Spleen (tissue), 7 donors: ENCODE results near the gene DAPK1.
A peak's percentile ranks its signal among the peaks of the same experiment; 100 is the strongest.

ENCODE experiments used
- POLR2A ChIP-seq, 3 donors: fragments of 450-650 bp; IDR thresholded peaks; one replicate each; pipeline ENCODE4 v1.5.1; 2017; ENCODE audit warnings: antibody characterized with exemption in 3 of 3, mild to moderate bottlenecking in 1 of 3
- TF ChIP-seq, protein P1 (sequence below), 11 experiments: fragments of 200-600 bp in 7 of 11; fragments of 450-650 bp in 4 of 11; sonication (generic) in 4 of 11; IDR thresholded peaks in 8 of 11; conservative IDR thresholded peaks in 3 of 11; 1 replicate in 7 of 11; 2 replicates in 4 of 11; pipeline versions ENCODE4 v1.4.0 to v1.8.0; 2016 to 2021; ENCODE audit warnings: antibody characterized with exemption in 11 of 11, inconsistent platforms in 4 of 11, mild to moderate bottlenecking in 1 of 11
- donor health status: DM: no; HTN: no; CAD: no; lungs with moderate emphysema.
- donor health status: DM: no; HTN: no; CAD: no.
- donor health status: DM: no; HTN: no; CAD: no.

DNA sequence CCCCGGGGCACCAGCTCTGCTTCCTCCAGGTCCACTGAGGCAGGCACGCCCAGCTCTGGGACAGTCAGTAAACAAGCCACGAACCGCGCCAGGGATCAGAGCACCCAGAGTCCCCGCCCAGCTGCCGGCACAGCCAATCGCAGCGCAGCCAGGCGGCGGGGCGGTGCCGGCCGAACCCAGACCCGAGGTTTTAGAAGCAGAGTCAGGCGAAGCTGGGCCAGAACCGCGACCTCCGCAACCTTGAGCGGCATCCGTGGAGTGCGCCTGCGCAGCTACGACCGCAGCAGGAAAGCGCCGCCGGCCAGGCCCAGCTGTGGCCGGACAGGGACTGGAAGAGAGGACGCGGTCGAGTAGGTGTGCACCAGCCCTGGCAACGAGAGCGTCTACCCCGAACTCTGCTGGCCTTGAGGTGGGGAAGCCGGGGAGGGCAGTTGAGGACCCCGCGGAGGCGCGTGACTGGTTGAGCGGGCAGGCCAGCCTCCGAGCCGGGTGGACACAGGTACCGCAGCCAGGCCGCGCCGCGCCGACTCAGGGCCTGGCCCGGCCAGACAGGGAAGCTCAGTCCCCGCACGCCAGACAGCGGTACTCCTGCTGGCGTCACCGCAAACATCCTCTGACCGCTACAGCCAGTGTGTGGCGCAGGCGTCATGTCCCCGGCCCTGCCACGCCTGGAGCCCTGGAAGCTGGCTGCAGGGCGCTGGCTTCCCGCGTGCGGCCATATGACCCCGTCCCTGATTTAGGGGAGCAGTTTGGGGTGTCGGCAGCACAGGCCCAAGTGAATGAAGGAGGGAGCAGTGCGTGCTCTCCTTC, 228.4 kb downstream of the DAPK1 start, which contains the start of gene CTSL:
- TF ChIP-seq, protein P1, sequence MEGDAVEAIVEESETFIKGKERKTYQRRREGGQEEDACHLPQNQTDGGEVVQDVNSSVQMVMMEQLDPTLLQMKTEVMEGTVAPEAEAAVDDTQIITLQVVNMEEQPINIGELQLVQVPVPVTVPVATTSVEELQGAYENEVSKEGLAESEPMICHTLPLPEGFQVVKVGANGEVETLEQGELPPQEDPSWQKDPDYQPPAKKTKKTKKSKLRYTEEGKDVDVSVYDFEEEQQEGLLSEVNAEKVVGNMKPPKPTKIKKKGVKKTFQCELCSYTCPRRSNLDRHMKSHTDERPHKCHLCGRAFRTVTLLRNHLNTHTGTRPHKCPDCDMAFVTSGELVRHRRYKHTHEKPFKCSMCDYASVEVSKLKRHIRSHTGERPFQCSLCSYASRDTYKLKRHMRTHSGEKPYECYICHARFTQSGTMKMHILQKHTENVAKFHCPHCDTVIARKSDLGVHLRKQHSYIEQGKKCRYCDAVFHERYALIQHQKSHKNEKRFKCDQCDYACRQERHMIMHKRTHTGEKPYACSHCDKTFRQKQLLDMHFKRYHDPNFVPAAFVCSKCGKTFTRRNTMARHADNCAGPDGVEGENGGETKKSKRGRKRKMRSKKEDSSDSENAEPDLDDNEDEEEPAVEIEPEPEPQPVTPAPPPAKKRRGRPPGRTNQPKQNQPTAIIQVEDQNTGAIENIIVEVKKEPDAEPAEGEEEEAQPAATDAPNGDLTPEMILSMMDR (IDR thresholded peaks at IDR 0.05 in 8 of 11, conservative IDR thresholded peaks at IDR 0.05 in 3 of 11), result peak in 2 of 11 experiments; percentile 17 to 36
- peak in 2 of 3 donors; percentile 41 to 65 for TF ChIP-seq POLR2A (IDR thresholded peaks at IDR 0.05)
